Esophagus muscularis mucosa (tissue), 3 donors: ENCODE results near the gene CNN2.

ENCODE experiments used
- CTCF ChIP-seq, 3 experiments: fragments of 200-600 bp in 2 of 3; fragments of 450-650 bp in 1 of 3; sonication (generic) in 2 of 3; IDR thresholded peaks; one replicate each; pipeline ENCODE4 v1.5.1; 2017 to 2019; ENCODE audit warnings: antibody characterized with exemption in 3 of 3, mild to moderate bottlenecking in 2 of 3, moderate library complexity in 1 of 3
- POLR2A ChIP-seq: fragments of 450-650 bp; IDR thresholded peaks from one replicate; pipeline ENCODE4 v1.6.1; 2017; ENCODE audit warnings: antibody characterized with exemption, moderate library complexity, mild to moderate bottlenecking, low read depth
- POLR2AphosphoS5 ChIP-seq, 2 donors: sonication (generic); formaldehyde crosslinking; IDR thresholded peaks; one replicate each; pipeline ENCODE4 v1.6.1; 2017; ENCODE audit warnings: antibody characterized with exemption in 2 of 2

GRCh38 chr19:1085053-1085658, 58.7 kb downstream of the CNN2 start:
- TF ChIP-seq CTCF (IDR thresholded peaks at IDR 0.05) (no peak), POLR2AphosphoS5 (IDR thresholded peaks at IDR 0.05) (no peak), POLR2A (no peak)
